NB4 (cell line): ENCODE data around the gene MEN1.

Source experiments
- DNase-seq: peaks from one replicate; pipeline ENCODE4 v3.0.0; 2010; ENCODE audit warnings: low read depth
- H3K4me3 ChIP-seq: one replicate; pipeline ENCODE4 v1.5.1; 2011; ENCODE audit warnings: mild to moderate bottlenecking, low read depth, low read length, moderate library complexity
- CTCF ChIP-seq: IDR thresholded peaks from one replicate; pipeline ENCODE4 v1.5.1; 2012; ENCODE audit warnings: low read depth, low read length
- MYC ChIP-seq: IDR thresholded peaks from 2 replicates; pipeline ENCODE4 v1.6.1; 2011; ENCODE audit warnings: low read depth, low read length
- POLR2A ChIP-seq: IDR thresholded peaks from 2 replicates; pipeline ENCODE4 v1.6.1; 2011; ENCODE audit warnings: mild to moderate bottlenecking; ENCODE audit not compliant: insufficient read length; ENCODE audit errors: extremely low read depth
- TF ChIP-seq, protein P1 (sequence below): IDR thresholded peaks from 2 replicates; pipeline ENCODE4 v1.6.1; 2011; ENCODE audit warnings: low read depth, low read length

MEN1 gene

DNA sequence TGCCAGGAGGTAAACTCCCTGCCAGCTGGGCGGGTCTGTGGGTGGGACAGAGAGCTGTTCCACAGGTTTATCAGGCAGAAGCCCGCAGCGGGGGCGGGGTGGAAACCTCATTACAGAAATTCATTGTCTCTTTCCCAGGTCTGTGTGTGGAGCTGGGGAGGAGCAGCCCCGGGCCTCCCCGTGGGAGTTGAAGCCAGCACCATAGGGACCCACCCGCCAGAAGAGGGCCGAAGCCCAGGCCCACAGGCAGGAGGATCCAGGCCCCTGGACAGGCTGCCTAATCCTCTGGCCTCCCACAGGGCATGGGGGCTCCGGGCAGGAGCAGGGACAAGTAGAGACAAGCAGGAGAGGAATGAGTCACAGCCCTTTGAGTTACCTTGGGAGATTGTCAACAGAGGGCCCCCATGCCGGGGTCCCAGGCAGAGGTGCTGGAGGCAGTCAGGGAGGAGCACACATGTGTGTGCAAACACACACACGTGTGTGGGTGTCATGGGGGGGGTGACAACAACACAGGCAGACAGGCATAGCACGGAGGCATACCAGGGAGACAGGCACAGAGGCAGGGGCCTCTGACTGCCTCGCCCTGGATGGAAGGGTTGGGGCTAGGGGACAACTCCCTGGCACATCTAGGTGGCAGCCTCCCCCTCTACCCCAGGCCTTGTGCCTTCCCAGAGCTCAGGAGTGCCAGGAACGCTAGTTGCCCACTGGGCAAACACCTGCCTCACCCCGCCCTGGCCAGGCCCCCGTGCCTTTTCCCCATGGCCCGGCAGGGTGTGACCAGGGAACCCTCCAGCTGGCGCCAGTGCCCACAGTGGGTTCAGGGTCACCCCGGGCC is 32.7 kb upstream of the MEN1 start:
- TF ChIP-seq, protein P1, sequence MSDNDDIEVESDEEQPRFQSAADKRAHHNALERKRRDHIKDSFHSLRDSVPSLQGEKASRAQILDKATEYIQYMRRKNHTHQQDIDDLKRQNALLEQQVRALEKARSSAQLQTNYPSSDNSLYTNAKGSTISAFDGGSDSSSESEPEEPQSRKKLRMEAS: no peak
- no peak for TF ChIP-seq POLR2A
- TF ChIP-seq MYC: no peak
- no peak for TF ChIP-seq CTCF
- no peak for DNase-seq
- H3K4me3 ChIP-seq: no peak overlapping the region

- TF ChIP-seq POLR2A (no peak), MYC (no peak), CTCF (no peak)
- TF ChIP-seq, protein P1: no peak
- DNase-seq: no peak
- H3K4me3 ChIP-seq: no peak overlapping the region
Measured at GRCh38 chr11:64842366-64842759, 32.0 kb upstream of the MEN1 start.

DNA sequence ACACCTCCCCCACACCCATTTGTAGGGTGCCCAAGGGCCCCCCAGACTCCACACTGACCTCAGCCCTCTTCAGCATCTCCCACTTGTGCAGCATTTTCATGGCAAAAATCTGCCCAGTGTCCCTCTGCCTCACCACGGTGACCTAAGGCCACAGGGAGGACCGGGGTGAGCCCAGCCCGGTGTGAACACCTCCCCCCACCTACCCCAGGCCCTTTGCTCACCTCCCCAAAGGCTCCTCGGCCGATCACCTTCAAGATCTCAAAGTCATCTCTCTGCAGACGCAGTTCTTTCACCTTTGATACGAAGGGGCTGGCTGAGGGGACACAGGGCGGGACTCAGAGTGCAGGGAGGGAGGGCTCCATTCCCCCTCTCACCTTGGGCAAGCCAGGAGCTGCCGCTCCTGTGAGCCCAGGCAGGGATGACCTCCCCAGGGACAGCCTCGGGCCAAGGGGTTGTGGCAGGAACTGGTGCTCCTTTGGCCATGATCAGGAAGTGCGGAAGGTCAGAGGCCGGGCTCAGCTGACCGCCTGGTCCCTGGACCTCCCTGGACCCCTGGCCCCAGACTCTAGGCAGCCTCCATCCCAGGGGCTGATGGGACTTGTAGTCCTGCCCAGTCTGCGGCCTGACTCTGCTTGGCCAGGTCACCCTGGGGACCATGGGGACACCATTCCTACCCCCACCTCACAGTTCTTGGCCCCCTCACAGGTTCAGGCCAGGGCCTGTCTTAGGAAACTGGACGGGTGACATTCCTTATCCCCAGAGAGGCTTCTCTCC is 31.4 kb upstream of the MEN1 start:
- no peak for DNase-seq
- no peak overlapping the region for H3K4me3 ChIP-seq
- TF ChIP-seq CTCF: no peak
- no peak for TF ChIP-seq MYC
- TF ChIP-seq POLR2A: no peak

- TF ChIP-seq POLR2A (no peak), CTCF (no peak), MYC (no peak)
- TF ChIP-seq, protein P1: no peak
- DNase-seq: no peak
- no peak overlapping the region for H3K4me3 ChIP-seq
Measured at GRCh38 chr11:64839887-64840782, 29.8 kb upstream of the MEN1 start.

DNA sequence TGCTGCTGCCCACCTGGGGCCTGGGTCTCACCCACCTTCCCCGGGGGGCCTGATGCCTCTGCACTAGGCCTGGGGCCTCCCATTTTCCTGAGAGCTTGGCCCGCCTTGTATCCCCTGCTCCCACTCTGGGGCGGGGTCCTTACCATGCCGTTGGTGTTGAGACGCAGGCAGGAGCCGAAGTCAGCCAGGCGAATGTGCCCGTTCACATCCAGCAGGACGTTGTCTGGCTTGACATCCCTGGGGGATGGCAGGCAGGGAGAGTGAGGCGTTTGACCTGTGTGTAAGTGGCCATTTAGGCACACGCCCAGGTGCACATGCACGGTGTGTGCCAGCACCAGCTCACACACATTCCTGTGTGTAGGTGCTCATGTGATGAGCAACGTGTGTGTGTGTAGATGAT is 29.0 kb upstream of the MEN1 start:
- TF ChIP-seq, protein P1: no peak
- TF ChIP-seq POLR2A (no peak), MYC (no peak), CTCF (no peak)
- no peak for DNase-seq
- H3K4me3 ChIP-seq: no peak overlapping the region
